Mucosa of gallbladder (tissue), 1 donor: ENCODE measurements around the gene NOX3. TPM values are rescaled to one million over a fixed set of nuclear protein-coding genes. Genes with fewer than 3 reads are reported as not detected.

Experiments used
- DNase-seq: peaks from one replicate; pipeline ENCODE4 v3.0.0-alpha.2; 2020; ENCODE audit warnings: low spot score
- total RNA-seq: library from RNA; stranded (reverse); gene quantifications from one replicate; pipeline ENCODE4 v1.2.1, GENCODE V29; 2021
- donor health status: DM: no; HTN: no; CAD: no.

NOX3 gene
- total RNA-seq, 1 donor from 2014 or later, result not detected

- no peak for DNase-seq
These were observed 21.5 kb downstream of the NOX3 start for GRCh38 chr6:155434096-155434495.

- no peak for DNase-seq
These were observed 23.3 kb downstream of the NOX3 start for GRCh38 chr6:155432293-155432692.

GRCh38 chr6:155429321-155429893 lies 26.2 kb downstream of the NOX3 start:
- no peak for DNase-seq

- DNase-seq, result no peak
These were observed 29.2 kb downstream of the NOX3 start for GRCh38 chr6:155426408-155426945.

GRCh38 chr6:155424181-155424580 lies 31.5 kb downstream of the NOX3 start:
- DNase-seq, result no peak

- DNase-seq, result no peak
These were observed 33.0 kb downstream of the NOX3 start for GRCh38 chr6:155422635-155423034.

GRCh38 chr6:155420492-155420891 lies 35.1 kb downstream of the NOX3 start:
- no peak for DNase-seq

GRCh38 chr6:155419161-155419560 lies 36.5 kb downstream of the NOX3 start:
- no peak for DNase-seq

GRCh38 chr6:155418017-155418761 lies 37.5 kb downstream of the NOX3 start:
- DNase-seq, result peak; percentile 17

- no peak for DNase-seq
These were observed 38.2 kb downstream of the NOX3 start for GRCh38 chr6:155417454-155417853.

- DNase-seq, result no peak
These were observed 39.7 kb downstream of the NOX3 start for GRCh38 chr6:155415953-155416352.

- no peak for DNase-seq
These were observed 41.6 kb downstream of the NOX3 start for GRCh38 chr6:155414049-155414448.

GRCh38 chr6:155412335-155412734 lies 43.3 kb downstream of the NOX3 start:
- no peak for DNase-seq

- DNase-seq, result no peak
These were observed 44.2 kb downstream of the NOX3 start for GRCh38 chr6:155411154-155412052.

GRCh38 chr6:155409391-155409790 lies 46.2 kb downstream of the NOX3 start:
- no peak for DNase-seq

GRCh38 chr6:155408981-155409380 lies 46.7 kb downstream of the NOX3 start:
- DNase-seq, result no peak

- DNase-seq, result no peak
These were observed 47.4 kb downstream of the NOX3 start for GRCh38 chr6:155408231-155408630.

- no peak for DNase-seq
These were observed 48.8 kb downstream of the NOX3 start for GRCh38 chr6:155406801-155407200.

GRCh38 chr6:155404937-155405336 lies 50.7 kb downstream of the NOX3 start:
- DNase-seq, result no peak

- DNase-seq, result no peak
These were observed 52.9 kb downstream of the NOX3 start for GRCh38 chr6:155402656-155403304.

- DNase-seq, result no peak
These were observed 55.0 kb downstream of the NOX3 start for GRCh38 chr6:155400654-155400965.
